Mesothelial cell of epicardium (in vitro differentiated cells): Measurements from ENCODE around the gene METTL9. TPM values are rescaled to one million over a fixed set of nuclear protein-coding genes. Genes with fewer than 3 reads are reported as not detected.

Experiments used
- DNase-seq, 2 experiments: peaks; one replicate each; pipeline ENCODE4 v3.0.0; 2021; ENCODE audit warnings: low spot score in 2 of 2; ENCODE audit not compliant: unreplicated experiment in 2 of 2
- H3K27ac Mint-ChIP-seq: 2 replicates; pipeline ENCODE4 v1.8.0; 2021; ENCODE audit warnings: mixed read lengths
- H3K27me3 Mint-ChIP-seq: 2 replicates; pipeline ENCODE4 v1.8.0; 2021; ENCODE audit warnings: low read depth, mixed read lengths
- H3K36me3 Mint-ChIP-seq: 2 replicates; pipeline ENCODE4 v1.8.0; 2021; ENCODE audit warnings: mixed read lengths
- H3K4me1 Mint-ChIP-seq: 2 replicates; pipeline ENCODE4 v1.8.0; 2021; ENCODE audit warnings: mixed read lengths
- H3K4me3 Mint-ChIP-seq: 2 replicates; pipeline ENCODE4 v1.8.0; 2021; ENCODE audit warnings: mild to moderate bottlenecking, moderate library complexity, mixed read lengths
- H3K9me3 Mint-ChIP-seq: 2 replicates; pipeline ENCODE4 v1.8.0; 2021; ENCODE audit warnings: mixed read lengths
- CTCF ChIP-seq: fragments of 200-600 bp; sonication (generic); IDR thresholded peaks from one replicate; pipeline ENCODE4 v1.5.0; 2021; ENCODE audit warnings: antibody characterized with exemption; ENCODE audit not compliant: unreplicated experiment
- total RNA-seq: library from RNA; stranded (reverse); gene quantifications from 3 replicates; pipeline ENCODE4 v1.2.1, GENCODE V29; 2021

METTL9 gene
- total RNA-seq, 1 donor from 2014 or later = 138 TPM

- H3K27ac Mint-ChIP-seq = no peak overlapping the region
- peaks cover 14% of the 10 kb centered on the region for H3K36me3 Mint-ChIP-seq
- H3K9me3 Mint-ChIP-seq = no peaks in the 10 kb centered on the region
- no peak for DNase-seq
- H3K4me1 Mint-ChIP-seq = peaks cover 5% of the 10 kb centered on the region
- no peak overlapping the region for H3K4me3 Mint-ChIP-seq
- no peaks in the 10 kb centered on the region for H3K27me3 Mint-ChIP-seq
- TF ChIP-seq CTCF = no peak
Observed at GRCh38 chr16:21653571-21653970, 54.2 kb downstream of the METTL9 start.

- Mint-ChIP-seq H3K4me1 (peaks cover 5% of the 10 kb centered on the region), H3K9me3 (no peaks in the 10 kb centered on the region), H3K27ac (no peak overlapping the region), H3K36me3 (peaks cover 14% of the 10 kb centered on the region), H3K27me3 (no peaks in the 10 kb centered on the region), H3K4me3 (no peak overlapping the region)
- no peak for DNase-seq
- no peak for TF ChIP-seq CTCF
Observed at GRCh38 chr16:21654466-21654865, 55.1 kb downstream of the METTL9 start.

- H3K4me3 Mint-ChIP-seq = no peak overlapping the region
- H3K27ac Mint-ChIP-seq = no peak overlapping the region
- H3K9me3 Mint-ChIP-seq = no peaks in the 10 kb centered on the region
- peaks cover 14% of the 10 kb centered on the region for H3K36me3 Mint-ChIP-seq
- H3K4me1 Mint-ChIP-seq = peaks cover 5% of the 10 kb centered on the region
- TF ChIP-seq CTCF = no peak
- DNase-seq = no peak
- no peaks in the 10 kb centered on the region for H3K27me3 Mint-ChIP-seq
Observed at GRCh38 chr16:21654881-21655280, 55.5 kb downstream of the METTL9 start.

GRCh38 chr16:21656795-21657768 is 57.7 kb downstream of the METTL9 start:
- Mint-ChIP-seq H3K27me3 (no peaks in the 10 kb centered on the region), H3K27ac (no peak overlapping the region), H3K36me3 (peaks cover 14% of the 10 kb centered on the region), H3K4me3 (no peak overlapping the region), H3K4me1 (peaks cover 5% of the 10 kb centered on the region), H3K9me3 (no peaks in the 10 kb centered on the region)
- TF ChIP-seq CTCF = peak; percentile 86
- no peak for DNase-seq

GRCh38 chr16:21659124-21659523 is 59.7 kb downstream of the METTL9 start:
- Mint-ChIP-seq H3K4me3 (no peak overlapping the region), H3K4me1 (peaks cover 7% of the 10 kb centered on the region), H3K9me3 (no peaks in the 10 kb centered on the region), H3K36me3 (peaks cover 12% of the 10 kb centered on the region), H3K27me3 (peaks cover 10% of the 10 kb centered on the region), H3K27ac (no peak overlapping the region)
- TF ChIP-seq CTCF = no peak
- no peak for DNase-seq
